A549 (cell line): ENCODE results near the gene GATA3.

Experiments
- BHLHE40 ChIP-seq: IDR thresholded peaks from 2 replicates; pipeline ENCODE4 v1.6.1; 2012; ENCODE audit warnings: low read depth, low read length, inconsistent platforms
- CTCF ChIP-seq: fragments of >200 bp; sonication (Bioruptor Twin); formaldehyde crosslinking; IDR thresholded peaks from 3 replicates; pipeline ENCODE4 v1.5.1; 2016
- HOXA7 ChIP-seq: fragments of 250-450 bp; sonication (Bioruptor Pico); IDR thresholded peaks from 2 replicates; pipeline ENCODE4 v1.5.0; 2020; ENCODE audit warnings: mild to moderate bottlenecking, moderate library complexity
- POLR2A ChIP-seq: IDR thresholded peaks from 2 replicates; pipeline ENCODE4 v1.6.1; 2012; ENCODE audit warnings: mild to moderate bottlenecking, low read length

GRCh38 chr10:8122611-8123369, 68.3 kb downstream of the GATA3 start:
- TF ChIP-seq HOXA7 (CRISPR knock-in tag) (no peak), CTCF (no peak), BHLHE40 (no peak), POLR2A (no peak)
